AG08395 (cell line): Measurements from ENCODE around the gene GOSR2.
A peak's percentile ranks its signal among the peaks of the same experiment; 100 is the strongest.
"Not testable (repeated sequence)": the region's sequence is repeated elsewhere in the genome, so short reads cannot be mapped to it uniquely, and the experiment has no call there.

Source experiments
- DNase-seq: peaks from one replicate; pipeline ENCODE4 v3.0.0; 2012; ENCODE audit warnings: mixed read lengths, low spot score

The GOSR2 gene

GRCh38 chr17:46964315-46965265 lies 41.6 kb downstream of the GOSR2 start:
- DNase-seq: peak; percentile 50

GRCh38 chr17:46968224-46968834 lies 45.4 kb downstream of the GOSR2 start:
- no peak for DNase-seq

- DNase-seq: no peak
These were observed 45.9 kb downstream of the GOSR2 start for GRCh38 chr17:46968896-46969295.

- no peak for DNase-seq
These were observed 48.8 kb downstream of the GOSR2 start for GRCh38 chr17:46971647-46972300.

- DNase-seq: no peak
These were observed 49.4 kb downstream of the GOSR2 start for GRCh38 chr17:46972346-46972745.

- no peak for DNase-seq
These were observed 51.1 kb downstream of the GOSR2 start for GRCh38 chr17:46974086-46974485.

- DNase-seq: no peak
These were observed 52.3 kb downstream of the GOSR2 start for GRCh38 chr17:46975287-46975686.

GRCh38 chr17:46976626-46977270 lies 53.8 kb downstream of the GOSR2 start:
- no peak for DNase-seq

- no peak for DNase-seq
These were observed 54.4 kb downstream of the GOSR2 start for GRCh38 chr17:46977348-46977747.

- DNase-seq: no peak
These were observed 55.0 kb downstream of the GOSR2 start for GRCh38 chr17:46977750-46978488.

GRCh38 chr17:46978489-46979146 lies 55.7 kb downstream of the GOSR2 start:
- no peak for DNase-seq

- DNase-seq: peak; percentile 21
These were observed 56.3 kb downstream of the GOSR2 start, which contains the start of gene RPRML for GRCh38 chr17:46979147-46979863. RPRML (minus strand) TSS chr17:46979253; CDS start chr17:46979007, 246 bp downstream.

GRCh38 chr17:46982577-46982976 lies 59.6 kb downstream of the GOSR2 start:
- no peak for DNase-seq

- DNase-seq: no peak
These were observed 60.8 kb downstream of the GOSR2 start for GRCh38 chr17:46983782-46984181.

GRCh38 chr17:46984341-46984740 lies 61.4 kb downstream of the GOSR2 start:
- DNase-seq: no peak

- no peak for DNase-seq
These were observed 61.9 kb downstream of the GOSR2 start for GRCh38 chr17:46984892-46985291.

- DNase-seq: no peak
These were observed 63.4 kb downstream of the GOSR2 start for GRCh38 chr17:46986366-46986765.

- DNase-seq: not testable (repeated sequence)
These were observed 65.0 kb downstream of the GOSR2 start for GRCh38 chr17:46987927-46988326.

- DNase-seq: no peak
These were observed 66.9 kb downstream of the GOSR2 start for GRCh38 chr17:46989637-46990431.
